GM18505 (cell line): ENCODE data around the gene NEDD4.

Source experiments
- ATAC-seq: cut with Tn5 transposase; IDR thresholded peaks from one replicate; pipeline ENCODE4 v1.9.1; 2021; ENCODE audit not compliant: unreplicated experiment
- POLR2A ChIP-seq: IDR thresholded peaks from 4 replicates; pipeline ENCODE4 v1.6.1; 2011; ENCODE audit warnings: borderline replicate concordance; ENCODE audit not compliant: insufficient read depth, insufficient read length; ENCODE audit errors: extremely low read depth

The NEDD4 gene

GRCh38 chr15:55993804-55994560 lies 570 bp upstream of the NEDD4 start:
- ATAC-seq = no peak
- TF ChIP-seq POLR2A = no peak

GRCh38 chr15:55992769-55993110 lies 672 bp downstream of the NEDD4 start:
- ATAC-seq = no peak
- no peak for TF ChIP-seq POLR2A

GRCh38 chr15:55991802-55992768 lies 1.3 kb downstream of the NEDD4 start:
- TF ChIP-seq POLR2A = no peak
- ATAC-seq = no peak

- TF ChIP-seq POLR2A = no peak
These were observed 2.4 kb downstream of the NEDD4 start for GRCh38 chr15:55990998-55991397.

GRCh38 chr15:55990516-55990915 lies 2.9 kb downstream of the NEDD4 start:
- no peak for TF ChIP-seq POLR2A
- no peak for ATAC-seq

More at GRCh38 chr15:55990998-55991397, 2.4 kb downstream of the NEDD4 start:
- ATAC-seq = no peak

GRCh38 chr15:55989383-55989782 lies 4.0 kb downstream of the NEDD4 start:
- no peak for TF ChIP-seq POLR2A
- no peak for ATAC-seq

- ATAC-seq = no peak
- TF ChIP-seq POLR2A = no peak
These were observed 11.7 kb downstream of the NEDD4 start for GRCh38 chr15:55981582-55982249.

- TF ChIP-seq POLR2A = no peak
- ATAC-seq = no peak
These were observed 12.9 kb downstream of the NEDD4 start for GRCh38 chr15:55980511-55980910.

- ATAC-seq = no peak
- no peak for TF ChIP-seq POLR2A
These were observed 16.2 kb downstream of the NEDD4 start for GRCh38 chr15:55977231-55977630.

GRCh38 chr15:55970286-55970685 lies 23.1 kb downstream of the NEDD4 start:
- no peak for ATAC-seq
- TF ChIP-seq POLR2A = no peak

GRCh38 chr15:55969582-55969981 lies 23.8 kb downstream of the NEDD4 start:
- no peak for TF ChIP-seq POLR2A
- no peak for ATAC-seq

GRCh38 chr15:55968923-55969322 lies 24.5 kb downstream of the NEDD4 start:
- TF ChIP-seq POLR2A = no peak
- no peak for ATAC-seq

- ATAC-seq = no peak
- TF ChIP-seq POLR2A = no peak
These were observed 28.3 kb downstream of the NEDD4 start for GRCh38 chr15:55965091-55965490.

- TF ChIP-seq POLR2A = no peak
- no peak for ATAC-seq
These were observed 32.5 kb downstream of the NEDD4 start for GRCh38 chr15:55960946-55961345.

GRCh38 chr15:55959744-55960447 lies 33.5 kb downstream of the NEDD4 start:
- no peak for TF ChIP-seq POLR2A
- no peak for ATAC-seq
